A549 (cell line): Measurements from ENCODE around the gene DSCAM. TPM values are rescaled to one million over a fixed set of nuclear protein-coding genes. Genes with fewer than 3 reads are reported as not detected.

Experiments used
- ATAC-seq, 2 experiments: fragments of 200-7000 bp in 1 of 2; fragments of >200 bp in 1 of 2; cut with Nextera tagmentation in 1 of 2; cut with Tn5 transposase in 1 of 2; 3 replicates each; pipeline versions ENCODE4 v1.8.0 to v1.9.1; 2018 to 2020; ENCODE audit warnings: mild to moderate bottlenecking in 1 of 2, moderate library complexity in 1 of 2
- CTCF ChIA-PET: fragments of 300-600 bp; sonication (Branson Sonifier 250); formaldehyde crosslinking; extraction: SDS; loops from one replicate; lab custom pipeline; 2021; ENCODE audit warnings: antibody characterized with exemption, inconsistent platforms; lab: Yijun Ruan, JAX
- POLR2A ChIA-PET: fragments of 350-600 bp; formaldehyde crosslinking; extraction: SDS; loops from one replicate; lab custom pipeline; 2021; ENCODE audit warnings: antibody characterized with exemption, inconsistent platforms; lab: Yijun Ruan, JAX
- DNase-seq, 2 experiments: peaks; one replicate each; pipeline versions ENCODE4 v3.0.0 to v3.0.0-alpha.2; 2011 to 2016; ENCODE audit warnings: low read depth in 1 of 2, low spot score in 1 of 2
- FAIRE-seq: peaks from 2 replicates; lab custom pipeline; 2011; peaks lifted over from hg19 to GRCh38; lab: Jason Lieb, UNC
- H3K27ac ChIP-seq, 2 experiments: fragments of >200 bp; sonication (Bioruptor Twin); formaldehyde crosslinking; 3 replicates each; pipeline ENCODE4 v1.5.1; 2016 to 2017
- H3K4me1 ChIP-seq: fragments of >200 bp; sonication (Bioruptor Twin); formaldehyde crosslinking; 3 replicates; pipeline ENCODE4 v1.6.1; 2016
- H3K4me2 ChIP-seq: fragments of >200 bp; sonication (Bioruptor Twin); formaldehyde crosslinking; 3 replicates; pipeline ENCODE4 v1.6.1; 2016
- H3K4me3 ChIP-seq: fragments of >200 bp; sonication (Bioruptor Twin); formaldehyde crosslinking; 3 replicates; pipeline ENCODE4 v1.5.1; 2016
- H3K9me3 ChIP-seq: fragments of >200 bp; sonication (Bioruptor Twin); formaldehyde crosslinking; 3 replicates; pipeline ENCODE4 v1.6.1; 2016
- CBX8 ChIP-seq: fragments of 200-600 bp; sonication (generic); IDR thresholded peaks from 2 replicates; pipeline ENCODE4 v1.6.1; 2016
- EHMT2 ChIP-seq: fragments of 200-600 bp; sonication (generic); IDR thresholded peaks from 2 replicates; pipeline ENCODE4 v1.6.1; 2016; ENCODE audit warnings: antibody characterized with exemption, low read depth, mild to moderate bottlenecking, moderate library complexity
- EP300 ChIP-seq, 2 experiments: fragments of >200 bp; sonication (Bioruptor Twin); formaldehyde crosslinking; IDR thresholded peaks; 2 replicates in 1 of 2; 3 replicates in 1 of 2; pipeline ENCODE4 v1.6.1; 2016 to 2017
- ESRRA ChIP-seq: fragments of 150-350 bp; IDR thresholded peaks from 2 replicates; pipeline ENCODE4 v1.6.1; 2014; ENCODE audit warnings: mild to moderate bottlenecking, low read length, borderline replicate concordance
- FOSB ChIP-seq: fragments of 250-450 bp; sonication (Bioruptor Pico); IDR thresholded peaks from 2 replicates; pipeline ENCODE4 v1.5.0; 2020; ENCODE audit warnings: mild to moderate bottlenecking, moderate library complexity
- GATA3 ChIP-seq: IDR thresholded peaks from 2 replicates; pipeline ENCODE4 v1.6.1; 2012; ENCODE audit warnings: borderline replicate concordance
- HDAC2 ChIP-seq: fragments of 200-600 bp; sonication (generic); IDR thresholded peaks from 2 replicates; pipeline ENCODE4 v1.6.1; 2016
- HOXA7 ChIP-seq: fragments of 250-450 bp; sonication (Bioruptor Pico); IDR thresholded peaks from 2 replicates; pipeline ENCODE4 v1.5.0; 2020; ENCODE audit warnings: mild to moderate bottlenecking, moderate library complexity
- HOXB13 ChIP-seq: fragments of 250-450 bp; sonication (Bioruptor Pico); IDR thresholded peaks from 2 replicates; pipeline ENCODE4 v1.5.0; 2020; ENCODE audit warnings: low read depth, mild to moderate bottlenecking, moderate library complexity
- HOXB5 ChIP-seq: fragments of 250-450 bp; sonication (Bioruptor Pico); IDR thresholded peaks from 2 replicates; pipeline ENCODE4 v1.5.0; 2020; ENCODE audit warnings: mild to moderate bottlenecking, moderate library complexity
- KDM5A ChIP-seq: fragments of 200-600 bp; sonication (generic); IDR thresholded peaks from 2 replicates; pipeline ENCODE4 v1.6.1; 2016; ENCODE audit warnings: antibody characterized with exemption, mild to moderate bottlenecking
- MAZ ChIP-seq: fragments of 150-350 bp; IDR thresholded peaks from 2 replicates; pipeline ENCODE4 v1.6.1; 2014; ENCODE audit warnings: antibody characterized with exemption, low read depth, low read length, borderline replicate concordance
- MYC ChIP-seq: IDR thresholded peaks from 2 replicates; pipeline ENCODE4 v1.6.1; 2012; ENCODE audit warnings: mild to moderate bottlenecking, inconsistent platforms, low read length, improper control_type of control experiment, borderline replicate concordance
- NR3C1 ChIP-seq: fragments of >200 bp; sonication (Bioruptor Twin); formaldehyde crosslinking; IDR thresholded peaks from 3 replicates; pipeline ENCODE4 v1.6.1; 2017
- POLR2A ChIP-seq: IDR thresholded peaks from 2 replicates; pipeline ENCODE4 v1.6.1; 2012; ENCODE audit warnings: mild to moderate bottlenecking, low read length
- RAD21 ChIP-seq, 2 experiments: fragments of >200 bp in 1 of 2; sonication (Bioruptor Twin) in 1 of 2; formaldehyde crosslinking in 1 of 2; IDR thresholded peaks in 1 of 2; conservative IDR thresholded peaks in 1 of 2; 2 replicates in 1 of 2; 3 replicates in 1 of 2; pipeline ENCODE4 v1.6.1; 2012 to 2018; ENCODE audit warnings: inconsistent platforms in 1 of 2
- RFX5 ChIP-seq: fragments of 450-650 bp; IDR thresholded peaks from 2 replicates; pipeline ENCODE4 v1.7.1; 2014; ENCODE audit warnings: antibody characterized with exemption, mild to moderate bottlenecking, moderate library complexity
- TFCP2L1 ChIP-seq: fragments of 250-450 bp; sonication (Bioruptor Pico); IDR thresholded peaks from 2 replicates; pipeline ENCODE4 v1.5.0; 2021; ENCODE audit warnings: mild to moderate bottlenecking
- TP53 ChIP-seq: fragments of 250-450 bp; sonication (Bioruptor Pico); IDR thresholded peaks from 2 replicates; pipeline ENCODE4 v1.5.0; 2021; ENCODE audit warnings: mild to moderate bottlenecking, moderate library complexity
- ZC3H11A ChIP-seq: fragments of 450-650 bp; IDR thresholded peaks from 2 replicates; pipeline ENCODE4 v1.6.1; 2014; ENCODE audit warnings: antibody characterized with exemption, mild to moderate bottlenecking
- WGBS: methylation state at CpG from one replicate; pipeline ENCODE4 v1.1.6; 2017; ENCODE audit errors: missing lambda C conversion rate; 5-methylcytosine and 5-hydroxymethylcytosine counted together
- polyA plus RNA-seq, 4 experiments: library from polyadenylated mRNA; depleted of rRNA in 3 of 4; stranded (reverse); fragments of >200 nt; fragmentation: RNase III in 1 of 4; extraction: RNeasy Plus Mini Kit Qiagen cat#74134 plus additional on column Dnase treatment in 1 of 4; gene quantifications; 2 replicates in 3 of 4; 3 replicates in 1 of 4; pipeline ENCODE4 v1.2.3, GENCODE V29; 2011 to 2017
- TF ChIP-seq, protein P1 (sequence below): IDR thresholded peaks from 2 replicates; pipeline ENCODE4 v1.6.1; 2012
- TF ChIP-seq, protein P2 (sequence below): fragments of 250-450 bp; sonication (Bioruptor Pico); IDR thresholded peaks from 2 replicates; pipeline ENCODE4 v1.5.0; 2021; ENCODE audit warnings: mild to moderate bottlenecking, moderate library complexity, borderline replicate concordance
- TF ChIP-seq, protein P3 (sequence below): IDR thresholded peaks from 2 replicates; pipeline ENCODE4 v1.6.1; 2012; ENCODE audit warnings: low read depth, borderline replicate concordance
- TF ChIP-seq, protein P4 (sequence below): fragments of >200 bp; sonication (Bioruptor Twin); formaldehyde crosslinking; IDR thresholded peaks from 3 replicates; pipeline ENCODE4 v1.6.1; 2016
- TF ChIP-seq, protein P5 (sequence below): fragments of 200-600 bp; sonication (generic); IDR thresholded peaks from 2 replicates; pipeline ENCODE4 v1.6.1; 2016; ENCODE audit warnings: antibody characterized with exemption, mild to moderate bottlenecking, moderate library complexity

The DSCAM gene
- polyA plus RNA-seq, 2 of the 4 experiments (the other 2 are of a cell fraction): not detected

DNA sequence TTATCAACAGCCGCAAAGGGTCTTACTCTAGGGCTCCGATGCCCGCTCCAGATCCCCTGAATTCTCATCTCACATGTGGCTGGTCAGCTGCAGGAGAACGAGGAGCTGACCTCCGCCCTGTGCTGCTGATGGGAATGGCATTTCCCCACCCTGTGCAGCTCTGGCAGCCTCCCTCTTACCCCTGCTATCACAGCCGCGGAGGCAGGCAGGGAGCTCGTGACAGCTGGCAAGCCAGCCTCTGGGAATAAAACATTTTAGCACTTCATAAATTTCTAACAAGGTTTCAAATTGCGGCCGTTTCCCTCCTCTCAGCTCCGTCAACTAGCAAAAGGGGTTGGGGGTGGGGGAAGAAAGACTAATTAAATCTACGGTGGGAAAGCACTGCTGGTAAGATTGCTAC lies 81.1 kb downstream of the DSCAM start:
- FAIRE-seq: no peak
- POLR2A ChIA-PET: no interaction called here
- Histone ChIP-seq H3K27ac (no peak overlapping the region), H3K9me3 (no peaks in the 10 kb centered on the region), H3K4me2 (no peak overlapping the region), H3K4me3 (no peak overlapping the region), H3K4me1 (no peaks in the 10 kb centered on the region)
- 24% methylated on average over 6 of the region's 12 CpGs for WGBS
- CTCF ChIA-PET: no interaction called here
- ATAC-seq: no peak
- no peak for DNase-seq
- TF ChIP-seq MYC (no peak), MAZ (no peak), ESRRA (no peak), EP300 (IDR thresholded peaks at IDR 0.05) (no peak), RFX5 (no peak), HOXB5 (CRISPR knock-in tag) (no peak), FOSB (CRISPR knock-in tag) (no peak), HOXB13 (CRISPR knock-in tag) (no peak), TP53 (CRISPR knock-in tag) (no peak)
- TF ChIP-seq, protein P1, sequence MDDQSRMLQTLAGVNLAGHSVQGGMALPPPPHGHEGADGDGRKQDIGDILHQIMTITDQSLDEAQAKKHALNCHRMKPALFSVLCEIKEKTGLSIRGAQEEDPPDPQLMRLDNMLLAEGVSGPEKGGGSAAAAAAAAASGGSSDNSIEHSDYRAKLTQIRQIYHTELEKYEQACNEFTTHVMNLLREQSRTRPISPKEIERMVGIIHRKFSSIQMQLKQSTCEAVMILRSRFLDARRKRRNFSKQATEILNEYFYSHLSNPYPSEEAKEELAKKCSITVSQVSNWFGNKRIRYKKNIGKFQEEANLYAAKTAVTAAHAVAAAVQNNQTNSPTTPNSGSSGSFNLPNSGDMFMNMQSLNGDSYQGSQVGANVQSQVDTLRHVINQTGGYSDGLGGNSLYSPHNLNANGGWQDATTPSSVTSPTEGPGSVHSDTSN: no peak

DNA sequence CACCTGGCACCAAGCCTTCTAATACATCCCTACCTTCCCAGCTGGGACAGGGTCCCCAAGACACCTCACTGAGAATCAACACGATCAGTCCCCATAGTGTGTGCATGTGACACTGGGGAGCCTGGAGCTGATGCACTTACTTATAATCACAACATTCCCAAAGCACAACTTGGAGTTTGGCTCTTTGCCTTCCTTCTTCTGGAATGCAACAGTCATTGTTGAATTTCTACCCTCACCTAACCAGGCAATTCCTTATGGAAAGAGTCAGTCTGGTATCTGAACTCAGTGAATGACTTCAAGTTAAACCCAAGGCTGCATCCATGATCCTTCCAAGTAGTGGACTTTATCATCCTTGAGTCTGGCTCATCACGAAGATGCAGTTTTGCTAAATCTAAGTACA lies 86.1 kb downstream of the DSCAM start:
- ATAC-seq (no peak), DNase-seq (no peak), FAIRE-seq (no peak)
- ChIA-PET POLR2A (no interaction called here), CTCF (no interaction called here)
- Histone ChIP-seq H3K4me3 (no peak overlapping the region), H3K9me3 (no peaks in the 10 kb centered on the region)
- TF ChIP-seq ZC3H11A (no peak), FOSB (CRISPR knock-in tag) (no peak), EHMT2 (no peak), KDM5A (no peak), NR3C1 (no peak), GATA3 (no peak), HDAC2 (no peak), TP53 (CRISPR knock-in tag) (no peak), TFCP2L1 (CRISPR knock-in tag) (no peak), POLR2A (no peak), HOXA7 (CRISPR knock-in tag) (no peak), RAD21 (conservative IDR thresholded peaks at IDR 0.05 in 1 of 2, IDR thresholded peaks at IDR 0.05 in 1 of 2) (no peak), CBX8 (no peak)
- TF ChIP-seq, protein P2, sequence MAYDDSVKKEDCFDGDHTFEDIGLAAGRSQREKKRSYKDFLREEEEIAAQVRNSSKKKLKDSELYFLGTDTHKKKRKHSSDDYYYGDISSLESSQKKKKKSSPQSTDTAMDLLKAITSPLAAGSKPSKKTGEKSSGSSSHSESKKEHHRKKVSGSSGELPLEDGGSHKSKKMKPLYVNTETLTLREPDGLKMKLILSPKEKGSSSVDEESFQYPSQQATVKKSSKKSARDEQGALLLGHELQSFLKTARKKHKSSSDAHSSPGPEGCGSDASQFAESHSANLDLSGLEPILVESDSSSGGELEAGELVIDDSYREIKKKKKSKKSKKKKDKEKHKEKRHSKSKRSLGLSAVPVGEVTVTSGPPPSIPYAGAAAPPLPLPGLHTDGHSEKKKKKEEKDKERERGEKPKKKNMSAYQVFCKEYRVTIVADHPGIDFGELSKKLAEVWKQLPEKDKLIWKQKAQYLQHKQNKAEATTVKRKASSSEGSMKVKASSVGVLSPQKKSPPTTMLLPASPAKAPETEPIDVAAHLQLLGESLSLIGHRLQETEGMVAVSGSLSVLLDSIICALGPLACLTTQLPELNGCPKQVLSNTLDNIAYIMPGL: no peak
- TF ChIP-seq, protein P3, sequence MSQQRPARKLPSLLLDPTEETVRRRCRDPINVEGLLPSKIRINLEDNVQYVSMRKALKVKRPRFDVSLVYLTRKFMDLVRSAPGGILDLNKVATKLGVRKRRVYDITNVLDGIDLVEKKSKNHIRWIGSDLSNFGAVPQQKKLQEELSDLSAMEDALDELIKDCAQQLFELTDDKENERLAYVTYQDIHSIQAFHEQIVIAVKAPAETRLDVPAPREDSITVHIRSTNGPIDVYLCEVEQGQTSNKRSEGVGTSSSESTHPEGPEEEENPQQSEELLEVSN: no peak
- TF ChIP-seq, protein P4, sequence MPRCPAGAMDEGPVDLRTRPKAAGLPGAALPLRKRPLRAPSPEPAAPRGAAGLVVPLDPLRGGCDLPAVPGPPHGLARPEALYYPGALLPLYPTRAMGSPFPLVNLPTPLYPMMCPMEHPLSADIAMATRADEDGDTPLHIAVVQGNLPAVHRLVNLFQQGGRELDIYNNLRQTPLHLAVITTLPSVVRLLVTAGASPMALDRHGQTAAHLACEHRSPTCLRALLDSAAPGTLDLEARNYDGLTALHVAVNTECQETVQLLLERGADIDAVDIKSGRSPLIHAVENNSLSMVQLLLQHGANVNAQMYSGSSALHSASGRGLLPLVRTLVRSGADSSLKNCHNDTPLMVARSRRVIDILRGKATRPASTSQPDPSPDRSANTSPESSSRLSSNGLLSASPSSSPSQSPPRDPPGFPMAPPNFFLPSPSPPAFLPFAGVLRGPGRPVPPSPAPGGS: no peak
- TF ChIP-seq, protein P5, sequence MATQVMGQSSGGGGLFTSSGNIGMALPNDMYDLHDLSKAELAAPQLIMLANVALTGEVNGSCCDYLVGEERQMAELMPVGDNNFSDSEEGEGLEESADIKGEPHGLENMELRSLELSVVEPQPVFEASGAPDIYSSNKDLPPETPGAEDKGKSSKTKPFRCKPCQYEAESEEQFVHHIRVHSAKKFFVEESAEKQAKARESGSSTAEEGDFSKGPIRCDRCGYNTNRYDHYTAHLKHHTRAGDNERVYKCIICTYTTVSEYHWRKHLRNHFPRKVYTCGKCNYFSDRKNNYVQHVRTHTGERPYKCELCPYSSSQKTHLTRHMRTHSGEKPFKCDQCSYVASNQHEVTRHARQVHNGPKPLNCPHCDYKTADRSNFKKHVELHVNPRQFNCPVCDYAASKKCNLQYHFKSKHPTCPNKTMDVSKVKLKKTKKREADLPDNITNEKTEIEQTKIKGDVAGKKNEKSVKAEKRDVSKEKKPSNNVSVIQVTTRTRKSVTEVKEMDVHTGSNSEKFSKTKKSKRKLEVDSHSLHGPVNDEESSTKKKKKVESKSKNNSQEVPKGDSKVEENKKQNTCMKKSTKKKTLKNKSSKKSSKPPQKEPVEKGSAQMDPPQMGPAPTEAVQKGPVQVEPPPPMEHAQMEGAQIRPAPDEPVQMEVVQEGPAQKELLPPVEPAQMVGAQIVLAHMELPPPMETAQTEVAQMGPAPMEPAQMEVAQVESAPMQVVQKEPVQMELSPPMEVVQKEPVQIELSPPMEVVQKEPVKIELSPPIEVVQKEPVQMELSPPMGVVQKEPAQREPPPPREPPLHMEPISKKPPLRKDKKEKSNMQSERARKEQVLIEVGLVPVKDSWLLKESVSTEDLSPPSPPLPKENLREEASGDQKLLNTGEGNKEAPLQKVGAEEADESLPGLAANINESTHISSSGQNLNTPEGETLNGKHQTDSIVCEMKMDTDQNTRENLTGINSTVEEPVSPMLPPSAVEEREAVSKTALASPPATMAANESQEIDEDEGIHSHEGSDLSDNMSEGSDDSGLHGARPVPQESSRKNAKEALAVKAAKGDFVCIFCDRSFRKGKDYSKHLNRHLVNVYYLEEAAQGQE: no peak
- TF ChIP-seq, all 56 proteins: peak for 0
- Histone ChIP-seq H3K4me2 (no peak overlapping the region), H3K4me1 (no peaks in the 10 kb centered on the region), H3K27ac (no peak overlapping the region)
- 0% methylated on average over 2 of the region's 2 CpGs for WGBS
